Measurements from ENCODE around the gene FOXP1.

GRCh38 chr3:71245971-71246880 lies 337.3 kb downstream of the FOXP1 start:
- TF ChIP-seq CTCF (IDR thresholded peaks at IDR 0.05 in 4 of 5, conservative IDR thresholded peaks at IDR 0.05 in 1 of 5) (no peak), POLR2A (IDR thresholded peaks at IDR 0.05) (no peak)
